Tibial artery (tissue), 4 donors: ENCODE measurements around the gene ROBO2.

Source experiments
- DNase-seq, 2 donors: peaks; one replicate each; pipeline ENCODE4 v3.0.0-alpha.2; 2019
- H3K27ac ChIP-seq, 2 donors: fragments of 200-600 bp; sonication (generic) in 1 of 2; 1 replicate in 1 of 2; 2 replicates in 1 of 2; pipeline ENCODE4 v1.5.1; 2018 to 2019; ENCODE audit warnings: mild to moderate bottlenecking in 1 of 2
- H3K27me3 ChIP-seq, 2 donors: fragments of 200-600 bp; sonication (generic) in 1 of 2; one replicate each; pipeline versions ENCODE4 v1.5.1 to v1.6.0; 2016 to 2019
- H3K36me3 ChIP-seq, 3 donors: fragments of 200-600 bp; sonication (generic) in 2 of 3; one replicate each; pipeline ENCODE4 v1.5.1; 2016 to 2019; ENCODE audit warnings: mild to moderate bottlenecking in 2 of 3
- H3K4me1 ChIP-seq, 4 donors: fragments of 200-600 bp; sonication (generic) in 2 of 4; 1 replicate in 3 of 4; 2 replicates in 1 of 4; pipeline ENCODE4 v1.5.1; 2016 to 2019
- H3K4me3 ChIP-seq, 2 donors: fragments of 200-600 bp; sonication (generic) in 1 of 2; 1 replicate in 1 of 2; 2 replicates in 1 of 2; pipeline ENCODE4 v1.5.1; 2018 to 2019; ENCODE audit warnings: mild to moderate bottlenecking in 2 of 2
- H3K9me3 ChIP-seq, 3 donors: fragments of 200-600 bp; sonication (generic) in 1 of 3; one replicate each; pipeline ENCODE4 v1.5.1; 2016 to 2019
- intact Hi-C: fragments of 100-400 bp; cut with DNase I; formaldehyde crosslinking; loops from one replicate; pipeline ENCODE4 v1.15.0; 2023; ENCODE audit warnings: low total_unique reads
- TF ChIP-seq, protein P1 (sequence below), 2 experiments: fragments of 200-600 bp in 1 of 2; fragments of 450-650 bp in 1 of 2; IDR thresholded peaks; one replicate each; pipeline ENCODE4 v1.5.1; 2017 to 2019; ENCODE audit warnings: antibody characterized with exemption in 2 of 2, mild to moderate bottlenecking in 1 of 2, moderate library complexity in 1 of 2

The ROBO2 gene

DNA sequence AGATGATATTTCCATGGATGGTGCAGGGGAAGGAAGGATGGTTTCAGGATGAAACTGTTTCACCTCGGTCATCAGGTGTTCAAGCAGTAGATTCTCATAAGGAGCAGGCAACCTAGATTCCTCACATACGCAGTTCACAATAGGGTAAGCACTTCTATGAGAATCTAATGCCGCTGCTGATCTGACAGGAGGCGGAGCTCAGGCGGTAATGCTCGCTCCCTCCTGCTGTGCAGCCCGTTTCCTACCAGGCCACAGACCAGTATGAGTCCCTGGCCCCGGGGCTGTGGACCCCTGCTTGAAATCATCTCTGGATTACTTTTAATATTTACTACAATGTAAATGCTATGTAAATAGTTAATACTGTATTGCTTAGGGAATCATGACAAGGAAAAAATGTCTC lies 241.8 kb downstream of the ROBO2 start:
- TF ChIP-seq, protein P1, sequence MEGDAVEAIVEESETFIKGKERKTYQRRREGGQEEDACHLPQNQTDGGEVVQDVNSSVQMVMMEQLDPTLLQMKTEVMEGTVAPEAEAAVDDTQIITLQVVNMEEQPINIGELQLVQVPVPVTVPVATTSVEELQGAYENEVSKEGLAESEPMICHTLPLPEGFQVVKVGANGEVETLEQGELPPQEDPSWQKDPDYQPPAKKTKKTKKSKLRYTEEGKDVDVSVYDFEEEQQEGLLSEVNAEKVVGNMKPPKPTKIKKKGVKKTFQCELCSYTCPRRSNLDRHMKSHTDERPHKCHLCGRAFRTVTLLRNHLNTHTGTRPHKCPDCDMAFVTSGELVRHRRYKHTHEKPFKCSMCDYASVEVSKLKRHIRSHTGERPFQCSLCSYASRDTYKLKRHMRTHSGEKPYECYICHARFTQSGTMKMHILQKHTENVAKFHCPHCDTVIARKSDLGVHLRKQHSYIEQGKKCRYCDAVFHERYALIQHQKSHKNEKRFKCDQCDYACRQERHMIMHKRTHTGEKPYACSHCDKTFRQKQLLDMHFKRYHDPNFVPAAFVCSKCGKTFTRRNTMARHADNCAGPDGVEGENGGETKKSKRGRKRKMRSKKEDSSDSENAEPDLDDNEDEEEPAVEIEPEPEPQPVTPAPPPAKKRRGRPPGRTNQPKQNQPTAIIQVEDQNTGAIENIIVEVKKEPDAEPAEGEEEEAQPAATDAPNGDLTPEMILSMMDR (IDR thresholded peaks at IDR 0.05): no peak
- intact Hi-C loops: no loop called here
- Histone ChIP-seq H3K27me3 (no peaks in the 10 kb centered on the region), H3K4me3 (no peak overlapping the region), H3K4me1 (no peaks in the 10 kb centered on the region), H3K36me3 (no peaks in the 10 kb centered on the region), H3K9me3 (no peaks in the 10 kb centered on the region), H3K27ac (no peak overlapping the region)
- DNase-seq: no peak

DNA sequence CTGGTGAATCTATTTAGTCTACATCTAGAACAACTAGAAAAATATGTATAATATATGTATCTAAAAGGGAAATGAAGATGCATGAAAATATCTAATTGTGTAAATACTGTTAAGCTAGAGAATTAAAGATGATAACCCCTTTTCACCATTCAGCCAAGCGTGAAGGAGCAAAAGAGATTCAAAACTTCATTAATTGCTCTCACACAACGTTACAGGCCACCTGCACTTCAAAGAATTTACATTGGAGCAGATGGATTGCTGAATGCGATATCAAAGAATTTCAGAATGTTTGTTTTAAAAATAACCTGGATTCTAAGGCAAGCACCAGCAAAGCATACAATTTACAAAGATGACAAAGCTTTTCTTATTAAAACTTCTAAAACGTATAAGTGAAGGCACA lies 243.2 kb downstream of the ROBO2 start:
- intact Hi-C loops: no loop called here
- Histone ChIP-seq H3K27ac (no peak overlapping the region), H3K4me1 (no peaks in the 10 kb centered on the region), H3K4me3 (no peak overlapping the region), H3K9me3 (no peaks in the 10 kb centered on the region), H3K27me3 (no peaks in the 10 kb centered on the region), H3K36me3 (no peaks in the 10 kb centered on the region)
- TF ChIP-seq, protein P1 (IDR thresholded peaks at IDR 0.05): no peak
- DNase-seq: no peak

DNA sequence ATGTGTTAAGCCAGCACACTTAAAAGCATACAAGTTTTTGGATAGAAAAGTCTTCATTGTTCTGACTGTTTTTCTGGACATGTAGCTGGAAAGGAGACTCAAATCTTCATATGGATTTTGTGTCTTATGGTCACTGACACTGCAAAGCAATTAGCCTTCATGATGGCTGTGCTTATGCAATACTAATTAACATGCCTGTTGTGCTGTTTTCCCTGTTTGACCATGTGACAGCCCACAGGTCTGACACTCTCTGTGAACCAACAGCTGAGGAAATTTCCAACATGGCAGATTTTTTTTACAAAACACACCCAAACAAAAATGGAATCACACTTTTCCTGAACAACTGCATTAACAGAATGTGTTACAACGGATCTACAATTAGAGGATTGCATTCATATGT lies 248.4 kb downstream of the ROBO2 start:
- Histone ChIP-seq H3K9me3 (no peaks in the 10 kb centered on the region), H3K36me3 (no peaks in the 10 kb centered on the region), H3K4me1 (no peaks in the 10 kb centered on the region), H3K4me3 (no peak overlapping the region), H3K27ac (no peak overlapping the region), H3K27me3 (no peaks in the 10 kb centered on the region)
- DNase-seq: no peak
- TF ChIP-seq, protein P1 (IDR thresholded peaks at IDR 0.05): no peak
- intact Hi-C loops: no loop called here

DNA sequence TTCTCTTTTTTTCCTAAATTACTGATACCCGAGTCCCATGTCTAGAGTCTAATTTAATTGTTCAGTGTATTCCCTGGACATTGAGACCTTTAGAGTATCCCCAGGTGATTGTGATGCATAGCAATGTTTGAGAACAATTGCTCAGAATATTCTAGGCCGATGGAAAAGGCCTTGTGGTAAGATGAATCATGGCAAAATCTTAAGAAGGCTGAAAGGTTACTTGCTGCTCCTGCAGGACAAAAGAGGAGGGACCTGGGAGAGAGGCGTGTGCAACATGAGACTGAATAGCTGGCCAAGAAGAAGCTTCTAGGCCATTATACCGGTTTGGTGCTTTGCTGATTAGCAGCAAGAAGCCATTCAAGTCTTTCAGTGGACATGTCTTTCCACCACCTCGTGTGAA lies 256.6 kb downstream of the ROBO2 start:
- no peaks in the 10 kb centered on the region for H3K36me3 ChIP-seq
- H3K4me3 ChIP-seq: no peak overlapping the region
- intact Hi-C loops: no loop called here
- H3K27me3 ChIP-seq: no peaks in the 10 kb centered on the region
- no peaks in the 10 kb centered on the region for H3K9me3 ChIP-seq
- no peak overlapping the region for H3K27ac ChIP-seq
- H3K4me1 ChIP-seq: no peaks in the 10 kb centered on the region
- TF ChIP-seq, protein P1 (IDR thresholded peaks at IDR 0.05): no peak
- DNase-seq: no peak

DNA sequence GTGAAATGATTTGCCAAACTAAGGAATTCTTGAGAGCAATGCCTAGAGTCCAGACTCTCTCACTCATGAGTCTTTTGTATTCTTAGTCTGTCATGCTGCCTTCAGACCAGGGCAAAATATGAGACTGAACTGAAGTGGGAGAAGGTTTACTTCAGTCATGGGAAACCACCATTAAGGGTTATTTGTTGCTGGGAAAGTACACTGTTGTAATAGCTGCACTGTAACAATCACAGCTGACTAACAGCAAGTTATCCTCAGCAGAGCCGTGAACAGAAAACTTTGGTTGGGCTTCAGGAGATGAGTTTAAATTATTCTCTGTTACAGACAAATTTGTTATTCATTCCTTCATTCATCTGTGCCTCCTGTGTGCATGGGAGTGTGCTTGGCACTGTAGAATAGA lies 258.5 kb downstream of the ROBO2 start:
- H3K4me3 ChIP-seq: no peak overlapping the region
- no peaks in the 10 kb centered on the region for H3K36me3 ChIP-seq
- H3K27ac ChIP-seq: no peak overlapping the region
- intact Hi-C loops: no loop called here
- H3K27me3 ChIP-seq: no peaks in the 10 kb centered on the region
- TF ChIP-seq, protein P1 (IDR thresholded peaks at IDR 0.05): no peak
- no peak for DNase-seq
- H3K4me1 ChIP-seq: no peaks in the 10 kb centered on the region
- H3K9me3 ChIP-seq: no peaks in the 10 kb centered on the region
